ENCODE measurements around the gene KLK5.

The KLK5 gene, protein sequence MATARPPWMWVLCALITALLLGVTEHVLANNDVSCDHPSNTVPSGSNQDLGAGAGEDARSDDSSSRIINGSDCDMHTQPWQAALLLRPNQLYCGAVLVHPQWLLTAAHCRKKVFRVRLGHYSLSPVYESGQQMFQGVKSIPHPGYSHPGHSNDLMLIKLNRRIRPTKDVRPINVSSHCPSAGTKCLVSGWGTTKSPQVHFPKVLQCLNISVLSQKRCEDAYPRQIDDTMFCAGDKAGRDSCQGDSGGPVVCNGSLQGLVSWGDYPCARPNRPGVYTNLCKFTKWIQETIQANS

DNA sequence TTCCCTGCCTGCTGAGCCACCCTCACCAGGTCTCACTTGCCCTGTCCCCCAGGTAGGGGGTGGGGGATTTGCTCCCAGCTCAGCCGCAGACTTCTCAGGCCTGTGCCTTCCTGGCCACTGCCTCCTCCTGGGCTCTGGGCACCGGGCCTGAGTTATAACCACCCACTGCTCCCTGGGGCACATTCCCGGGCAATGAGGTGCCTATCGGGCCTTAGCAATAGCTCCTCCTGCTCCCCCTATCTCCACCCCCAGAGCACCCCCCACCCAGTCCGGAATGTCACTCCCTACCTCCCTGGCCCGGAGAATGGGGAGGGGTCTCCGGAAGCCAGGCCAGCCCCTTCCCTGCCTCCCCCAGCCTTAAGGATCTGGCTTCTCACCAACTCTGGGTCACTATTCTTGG, at the start of gene KLK5:
TSS of gene KLK5 (minus strand) at position 129 of the 400 bp plus-strand sequence. CDS start 381 bp downstream, outside the sequence.
- Histone ChIP-seq H2AFZ (ENCODE audit: low read depth) (no peak within 1 kb of the TSS), H3K27me3 (ENCODE audit: insufficient read depth, low read depth) (no peaks in the 10 kb centered on the region), H3K27ac (no peak within 1 kb of the TSS), H4K20me1 (ENCODE audit: insufficient read depth) (no peaks in the 10 kb centered on the region), H3K4me2 (no peak within 1 kb of the TSS), H3K9ac (no peak within 1 kb of the TSS), H3K79me2 (ENCODE audit: insufficient read depth, low read depth) (no peaks in the 10 kb centered on the region), H3K4me1 (ENCODE audit: low read depth, poor library complexity, severe bottlenecking) (no peaks in the 10 kb centered on the region), H3K4me3 (IDR thresholded peaks at IDR 0.05; ENCODE audit: insufficient read depth, low read depth, low read length) (no peak within 1 kb of the TSS), H3K36me3 (ENCODE audit: insufficient read depth) (no peaks in the 10 kb centered on the region)
- TF ChIP-seq, protein P1, sequence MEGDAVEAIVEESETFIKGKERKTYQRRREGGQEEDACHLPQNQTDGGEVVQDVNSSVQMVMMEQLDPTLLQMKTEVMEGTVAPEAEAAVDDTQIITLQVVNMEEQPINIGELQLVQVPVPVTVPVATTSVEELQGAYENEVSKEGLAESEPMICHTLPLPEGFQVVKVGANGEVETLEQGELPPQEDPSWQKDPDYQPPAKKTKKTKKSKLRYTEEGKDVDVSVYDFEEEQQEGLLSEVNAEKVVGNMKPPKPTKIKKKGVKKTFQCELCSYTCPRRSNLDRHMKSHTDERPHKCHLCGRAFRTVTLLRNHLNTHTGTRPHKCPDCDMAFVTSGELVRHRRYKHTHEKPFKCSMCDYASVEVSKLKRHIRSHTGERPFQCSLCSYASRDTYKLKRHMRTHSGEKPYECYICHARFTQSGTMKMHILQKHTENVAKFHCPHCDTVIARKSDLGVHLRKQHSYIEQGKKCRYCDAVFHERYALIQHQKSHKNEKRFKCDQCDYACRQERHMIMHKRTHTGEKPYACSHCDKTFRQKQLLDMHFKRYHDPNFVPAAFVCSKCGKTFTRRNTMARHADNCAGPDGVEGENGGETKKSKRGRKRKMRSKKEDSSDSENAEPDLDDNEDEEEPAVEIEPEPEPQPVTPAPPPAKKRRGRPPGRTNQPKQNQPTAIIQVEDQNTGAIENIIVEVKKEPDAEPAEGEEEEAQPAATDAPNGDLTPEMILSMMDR (conservative IDR thresholded peaks at IDR 0.05; ENCODE audit: low read depth, low read length), result no peak

DNA sequence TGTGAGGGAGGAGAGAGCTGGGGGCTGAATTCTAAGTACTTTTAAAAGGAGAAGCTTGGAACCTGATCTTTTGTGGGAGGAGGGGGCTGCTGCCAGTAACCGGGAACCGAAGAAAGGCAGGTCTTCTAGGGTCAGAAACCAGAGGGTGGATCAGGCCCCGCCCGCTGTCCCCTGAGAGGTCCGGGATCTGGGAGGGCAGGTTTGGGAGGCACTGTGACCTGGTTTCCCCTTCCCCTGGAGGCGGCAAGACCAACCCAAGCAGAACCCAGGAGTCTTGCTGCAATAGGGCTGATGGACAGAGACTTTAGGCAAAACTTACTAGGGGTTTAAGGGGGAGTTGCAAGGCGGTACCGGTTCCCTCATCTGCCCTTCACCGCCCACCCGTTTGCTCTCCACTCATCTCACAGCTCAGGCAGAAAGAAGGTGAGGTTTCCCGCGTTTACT, 49.3 kb upstream of the KLK5 start:
- H3K4me3 ChIP-seq (IDR thresholded peaks at IDR 0.05; ENCODE audit: insufficient read depth, low read depth, low read length), result no peak overlapping the region
- TF ChIP-seq, protein P1 (conservative IDR thresholded peaks at IDR 0.05; ENCODE audit: low read depth, low read length), result no peak

DNA sequence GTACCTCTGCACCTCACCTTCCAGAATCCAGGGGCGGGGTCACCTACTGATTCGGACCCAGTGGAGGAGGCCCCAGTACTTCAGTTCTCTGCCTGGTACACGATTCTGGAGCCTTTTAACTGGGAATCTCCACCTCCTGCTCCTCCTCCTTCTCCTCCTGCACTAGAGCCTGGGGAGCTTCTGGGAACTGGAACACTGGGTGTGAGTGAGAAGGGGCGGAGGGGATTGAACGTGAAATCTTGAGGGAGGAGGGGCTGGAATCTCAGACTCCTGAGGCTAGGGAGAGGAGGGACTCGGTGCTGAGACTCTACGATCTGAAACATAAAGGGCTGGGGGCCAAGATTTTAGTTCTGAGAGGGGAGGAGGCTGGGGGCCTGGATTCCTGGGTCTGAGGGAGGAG, 48.7 kb upstream of the KLK5 start, which contains the start of gene KLK8:
TSS of gene KLK8 (minus strand) at position 90 of the 400 bp plus-strand sequence. CDS start 437 bp downstream, outside the sequence.
- H3K27ac ChIP-seq, result no peak within 1 kb of the TSS
- H3K79me2 ChIP-seq (ENCODE audit: insufficient read depth, low read depth), result no peaks in the 10 kb centered on the region
- no peak within 1 kb of the TSS for H2AFZ ChIP-seq (ENCODE audit: low read depth)
- H4K20me1 ChIP-seq (ENCODE audit: insufficient read depth), result no peaks in the 10 kb centered on the region
- H3K4me1 ChIP-seq (ENCODE audit: low read depth, poor library complexity, severe bottlenecking), result no peaks in the 10 kb centered on the region
- H3K4me3 ChIP-seq (IDR thresholded peaks at IDR 0.05; ENCODE audit: insufficient read depth, low read depth, low read length), result no peak within 1 kb of the TSS
- no peak within 1 kb of the TSS for H3K4me2 ChIP-seq
- no peaks in the 10 kb centered on the region for H3K36me3 ChIP-seq (ENCODE audit: insufficient read depth)
- H3K27me3 ChIP-seq (ENCODE audit: insufficient read depth, low read depth), result peaks cover 4% of the 10 kb centered on the region; the same call in 1 of the 2 replicates
- TF ChIP-seq, protein P1 (conservative IDR thresholded peaks at IDR 0.05; ENCODE audit: low read depth, low read length), result no peak
- no peak within 1 kb of the TSS for H3K9ac ChIP-seq

More for the DNA sequence above, 49.3 kb upstream of the KLK5 start:
- Histone ChIP-seq H3K27me3 (ENCODE audit: insufficient read depth, low read depth) (peaks cover 4% of the 10 kb centered on the region; the same call in 1 of the 2 replicates), H4K20me1 (ENCODE audit: insufficient read depth) (no peaks in the 10 kb centered on the region), H3K9ac (no peak overlapping the region), H3K4me2 (no peak overlapping the region), H3K36me3 (ENCODE audit: insufficient read depth) (no peaks in the 10 kb centered on the region), H3K4me1 (ENCODE audit: low read depth, poor library complexity, severe bottlenecking) (no peaks in the 10 kb centered on the region), H2AFZ (ENCODE audit: low read depth) (no peak overlapping the region), H3K79me2 (ENCODE audit: insufficient read depth, low read depth) (no peaks in the 10 kb centered on the region), H3K27ac (no peak overlapping the region)

DNA sequence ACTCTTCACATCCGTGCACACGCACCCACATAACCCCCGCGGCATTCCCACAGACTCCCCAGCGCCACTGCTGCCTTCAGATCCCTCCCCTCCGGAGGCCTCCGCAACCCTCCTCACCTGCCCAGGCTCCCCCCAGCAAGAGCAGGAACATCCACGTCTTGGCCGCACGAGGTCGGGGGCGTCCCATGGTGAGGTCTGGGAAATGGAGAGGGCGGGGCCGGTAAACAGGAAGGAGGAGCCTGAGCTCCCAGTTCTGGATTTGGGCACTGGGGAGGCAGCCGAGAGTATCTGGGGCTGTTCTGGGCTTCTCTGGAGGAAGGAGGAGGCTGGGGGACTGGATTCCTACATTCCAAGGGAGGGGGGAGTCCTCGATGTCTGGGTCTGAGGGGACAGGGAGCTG, 48.1 kb upstream of the KLK5 start:
- H4K20me1 ChIP-seq (ENCODE audit: insufficient read depth), result no peaks in the 10 kb centered on the region
- H3K79me2 ChIP-seq (ENCODE audit: insufficient read depth, low read depth), result no peaks in the 10 kb centered on the region
- no peak overlapping the region for H2AFZ ChIP-seq (ENCODE audit: low read depth)
- H3K4me3 ChIP-seq (IDR thresholded peaks at IDR 0.05; ENCODE audit: insufficient read depth, low read depth, low read length), result no peak overlapping the region
- no peak overlapping the region for H3K27ac ChIP-seq
- no peak overlapping the region for H3K9ac ChIP-seq
- no peak overlapping the region for H3K4me2 ChIP-seq
- no peaks in the 10 kb centered on the region for H3K36me3 ChIP-seq (ENCODE audit: insufficient read depth)
- peaks cover 4% of the 10 kb centered on the region; the same call in 1 of the 2 replicates for H3K27me3 ChIP-seq (ENCODE audit: insufficient read depth, low read depth)
- TF ChIP-seq, protein P1 (conservative IDR thresholded peaks at IDR 0.05; ENCODE audit: low read depth, low read length), result no peak
- no peaks in the 10 kb centered on the region for H3K4me1 ChIP-seq (ENCODE audit: low read depth, poor library complexity, severe bottlenecking)

Measured in KMS-11 (cell line).